SU-DHL-6 (cell line): ENCODE data around the gene HPCAL4.

Experiments used
- H2AFZ ChIP-seq: fragments of 200-600 bp; sonication (generic); 2 replicates; pipeline ENCODE4 v1.6.1; 2014; ENCODE audit warnings: low read depth, mild to moderate bottlenecking, moderate library complexity, mixed read lengths, antibody characterized with exemption, low read length; ENCODE audit not compliant: severe bottlenecking
- H3F3A ChIP-seq: fragments of 200-600 bp; shearing (Covaris generic); 2 replicates; pipeline ENCODE4 v1.6.0; 2016; ENCODE audit warnings: antibody characterized with exemption, mild to moderate bottlenecking; ENCODE audit not compliant: insufficient read depth
- H3K27ac ChIP-seq: fragments of 200-600 bp; sonication (generic); 2 replicates; pipeline ENCODE4 v1.5.1; 2016; ENCODE audit warnings: low read depth, mild to moderate bottlenecking, low read length, moderate library complexity, mixed read lengths
- H3K27me3 ChIP-seq: fragments of 200-600 bp; sonication (generic), shearing (Covaris generic); 2 replicates; pipeline ENCODE4 v1.6.0; 2014; ENCODE audit warnings: mild to moderate bottlenecking, low read length
- H3K36me3 ChIP-seq: fragments of 200-600 bp; sonication (generic); 2 replicates; pipeline ENCODE4 v1.6.1; 2014; ENCODE audit warnings: mild to moderate bottlenecking, low read length, mixed read lengths
- H3K4me2 ChIP-seq: fragments of 300-600, 200-600 bp; shearing (Covaris generic), sonication (generic); 2 replicates; pipeline ENCODE4 v1.6.0; 2014; ENCODE audit warnings: low read length, low read depth, mild to moderate bottlenecking; ENCODE audit not compliant: poor library complexity, severe bottlenecking
- H3K4me3 ChIP-seq: fragments of 200-600 bp; sonication (generic); 2 replicates; pipeline ENCODE4 v1.5.1; 2014; ENCODE audit warnings: antibody characterized with exemption, low read length, mild to moderate bottlenecking, mixed read lengths; ENCODE audit not compliant: insufficient read depth, poor library complexity, severe bottlenecking
- H3K79me2 ChIP-seq: fragments of 200-600 bp; sonication (generic); 2 replicates; pipeline ENCODE4 v1.6.1; 2014; ENCODE audit warnings: mild to moderate bottlenecking, low read length, moderate library complexity; ENCODE audit not compliant: insufficient read depth
- H3K9ac ChIP-seq: fragments of 200-600 bp; sonication (generic); 2 replicates; pipeline ENCODE4 v1.7.0; 2014; ENCODE audit warnings: mild to moderate bottlenecking, low read length
- H3K9me2 ChIP-seq: fragments of 200-600 bp; sonication (generic); replicated peaks from 2 replicates; pipeline ENCODE4 v1.6.1; 2014; ENCODE audit warnings: low read length; ENCODE audit not compliant: insufficient read depth
- H3K9me3 ChIP-seq: fragments of 200-600 bp; sonication (generic); 2 replicates; pipeline ENCODE4 v1.6.1; 2014; ENCODE audit warnings: low read length, mixed read lengths; ENCODE audit not compliant: insufficient read depth
- H4K20me1 ChIP-seq: fragments of 200-600 bp; sonication (generic); 2 replicates; pipeline ENCODE4 v1.6.1; 2014; ENCODE audit warnings: low read depth, mild to moderate bottlenecking, antibody characterized with exemption, low read length, moderate library complexity, mixed read lengths
- CTCF ChIP-seq: fragments of 200-600 bp; sonication (generic); IDR thresholded peaks from one replicate; pipeline ENCODE4 v1.5.1; 2017; ENCODE audit warnings: antibody characterized with exemption, mild to moderate bottlenecking, low read length, moderate library complexity; ENCODE audit not compliant: insufficient read depth, poor library complexity, severe bottlenecking
- EZH2phosphoT487 ChIP-seq: fragments of 200-600 bp; sonication (generic), shearing (Covaris generic); conservative IDR thresholded peaks from 2 replicates; pipeline ENCODE4 v1.6.1; 2018; ENCODE audit warnings: mild to moderate bottlenecking, antibody characterized with exemption, low read length, moderate library complexity, mixed read lengths

The HPCAL4 gene

DNA sequence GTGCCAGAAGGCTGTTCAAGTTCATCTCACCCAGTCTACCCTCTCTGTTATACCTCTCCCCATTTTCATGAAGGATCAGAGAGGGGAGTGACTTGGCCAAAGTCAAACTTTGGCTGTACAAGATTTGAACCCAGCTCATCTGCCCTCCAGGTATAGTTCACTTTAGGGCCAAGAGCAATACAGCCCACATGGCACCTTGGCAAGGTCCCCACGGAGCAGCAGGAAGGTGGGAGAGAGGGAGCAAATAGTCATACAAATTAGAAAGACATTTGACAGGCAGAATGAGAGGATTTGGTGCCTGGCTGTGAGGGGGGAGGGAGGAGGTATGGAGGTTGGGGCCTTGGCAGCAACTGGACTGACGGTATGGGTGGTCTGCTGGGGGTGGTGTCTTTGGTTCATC lies 1.0 kb downstream of the HPCAL4 start:
- Histone ChIP-seq H3K4me2 (no peak overlapping the region), H3K27ac (no peak overlapping the region), H3K36me3 (no peaks in the 10 kb centered on the region), H3K79me2 (no peaks in the 10 kb centered on the region), H3K9ac (no peak overlapping the region), H3K4me3 (no peak overlapping the region), H3K9me2 (no peaks in the 10 kb centered on the region), H3F3A (no peaks in the 10 kb centered on the region), H2AFZ (no peak overlapping the region), H3K27me3 (no peaks in the 10 kb centered on the region), H4K20me1 (no peaks in the 10 kb centered on the region), H3K9me3 (no peaks in the 10 kb centered on the region)
- TF ChIP-seq EZH2phosphoT487 (no peak), CTCF (no peak)

GRCh38 chr1:39689635-39690034 lies 1.6 kb downstream of the HPCAL4 start:
- Histone ChIP-seq H3K27me3 (no peaks in the 10 kb centered on the region), H2AFZ (no peak overlapping the region), H3K9ac (no peak overlapping the region), H3K4me2 (no peak overlapping the region), H3K27ac (no peak overlapping the region), H4K20me1 (no peaks in the 10 kb centered on the region), H3F3A (no peaks in the 10 kb centered on the region), H3K79me2 (no peaks in the 10 kb centered on the region), H3K9me3 (no peaks in the 10 kb centered on the region), H3K9me2 (no peaks in the 10 kb centered on the region), H3K4me3 (no peak overlapping the region), H3K36me3 (no peaks in the 10 kb centered on the region)
- TF ChIP-seq CTCF (no peak), EZH2phosphoT487 (no peak)

DNA sequence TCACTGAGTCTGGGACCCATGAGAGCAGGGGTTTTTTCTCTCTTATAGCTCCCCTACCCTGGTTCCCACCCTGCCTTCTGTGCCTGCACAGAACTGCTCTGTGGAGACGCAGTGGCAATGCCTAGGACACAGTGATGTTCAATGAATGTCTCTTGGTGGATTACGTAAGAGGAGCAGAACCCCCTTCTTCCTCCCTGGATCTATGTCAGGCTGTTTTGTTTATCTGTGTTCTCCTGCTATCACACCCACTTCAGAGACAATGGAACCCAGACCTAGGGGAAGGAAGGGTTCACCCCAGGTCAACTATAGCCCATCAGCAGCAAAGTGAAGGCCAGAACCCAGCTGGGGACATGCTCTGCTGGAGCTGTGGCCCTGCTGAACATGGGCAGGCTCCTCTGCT lies 2.0 kb downstream of the HPCAL4 start:
- no peaks in the 10 kb centered on the region for H3F3A ChIP-seq
- no peak overlapping the region for H3K4me3 ChIP-seq
- no peaks in the 10 kb centered on the region for H3K79me2 ChIP-seq
- H3K27me3 ChIP-seq: no peaks in the 10 kb centered on the region
- H2AFZ ChIP-seq: no peak overlapping the region
- H3K9ac ChIP-seq: no peak overlapping the region
- no peaks in the 10 kb centered on the region for H3K36me3 ChIP-seq
- H3K27ac ChIP-seq: no peak overlapping the region
- H3K9me2 ChIP-seq: no peaks in the 10 kb centered on the region
- no peaks in the 10 kb centered on the region for H3K9me3 ChIP-seq
- H3K4me2 ChIP-seq: no peak overlapping the region
- no peaks in the 10 kb centered on the region for H4K20me1 ChIP-seq
- TF ChIP-seq CTCF (no peak), EZH2phosphoT487 (no peak)

DNA sequence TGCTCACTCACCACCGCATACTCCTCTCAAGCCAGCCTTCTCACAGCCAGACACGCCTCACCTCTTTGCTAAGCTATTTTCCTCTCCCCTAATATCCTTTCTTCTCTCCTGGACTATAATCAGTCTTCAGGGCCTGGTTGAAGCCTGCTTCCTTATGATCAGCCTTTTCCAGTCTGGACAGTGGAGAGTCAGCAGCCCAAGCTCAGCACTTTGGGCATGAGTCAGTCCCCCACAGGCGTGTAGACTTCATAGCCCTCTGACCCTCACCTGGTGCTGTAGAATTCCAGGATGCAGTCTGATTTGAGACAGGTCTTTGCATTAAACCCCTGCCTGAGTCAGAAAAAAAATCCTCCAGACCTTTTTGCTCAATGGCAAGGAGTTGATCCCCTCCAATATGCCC lies 2.5 kb downstream of the HPCAL4 start:
- H3K4me2 ChIP-seq: no peak overlapping the region
- H3K9me3 ChIP-seq: no peaks in the 10 kb centered on the region
- H3K27ac ChIP-seq: no peak overlapping the region
- H2AFZ ChIP-seq: no peak overlapping the region
- H3K36me3 ChIP-seq: no peaks in the 10 kb centered on the region
- no peak for TF ChIP-seq EZH2phosphoT487
- TF ChIP-seq CTCF: no peak
- H4K20me1 ChIP-seq: no peaks in the 10 kb centered on the region
- no peaks in the 10 kb centered on the region for H3K79me2 ChIP-seq
- no peak overlapping the region for H3K9ac ChIP-seq
- H3K4me3 ChIP-seq: no peak overlapping the region
- H3F3A ChIP-seq: no peaks in the 10 kb centered on the region
- no peaks in the 10 kb centered on the region for H3K27me3 ChIP-seq
- H3K9me2 ChIP-seq: no peaks in the 10 kb centered on the region
